Measurements from ENCODE around the gene CCN6.

Gene CCN6

DNA sequence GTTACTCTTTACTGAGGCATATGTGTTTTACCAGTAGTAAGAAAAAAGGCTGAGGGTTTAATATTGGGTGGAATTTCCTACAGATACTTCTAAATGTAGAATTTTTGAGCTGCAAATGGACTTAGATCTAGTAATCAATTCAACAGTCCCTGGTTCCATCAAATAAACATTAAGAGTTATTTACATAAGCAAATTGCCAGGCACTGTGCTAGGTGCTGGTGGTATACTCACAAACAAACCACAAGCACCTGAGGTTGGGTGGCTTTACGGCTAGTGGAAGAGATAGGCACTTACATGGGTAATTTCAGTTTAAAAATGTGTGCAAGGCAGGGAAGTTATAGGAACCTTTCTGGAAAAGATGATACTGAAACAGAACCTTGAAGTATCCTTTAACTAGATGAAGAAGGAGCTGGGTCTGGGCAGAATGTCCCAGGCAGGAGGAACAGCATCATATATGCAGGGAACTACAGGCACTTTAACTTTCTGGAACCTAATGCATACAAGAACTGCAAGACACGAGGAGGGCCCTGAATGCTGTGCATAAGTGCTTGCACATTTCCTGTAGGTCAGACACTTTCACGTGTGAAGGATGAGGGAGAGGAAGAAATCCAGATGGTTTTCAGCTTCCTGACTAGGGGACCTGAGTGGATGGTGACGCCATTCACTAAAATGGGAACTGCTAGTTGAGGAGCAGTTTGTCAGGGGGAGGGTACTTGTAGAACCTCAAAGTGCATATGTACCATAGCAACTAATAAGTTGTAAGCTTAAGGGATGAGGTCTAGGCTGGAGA, 4.5 kb downstream of the CCN6 start:
- DNase-seq (ENCODE audit: low read depth), result no peak
- no peak overlapping the region for H3K4me3 ChIP-seq (ENCODE audit: low read depth, low read length)
- no peak for TF ChIP-seq CTCF (IDR thresholded peaks at IDR 0.05; ENCODE audit: low read depth, low read length, missing control alignments)
- in situ Hi-C loops (cut with HindIII; ENCODE audit: low sequenced_read_pairs), result no loop called here

DNA sequence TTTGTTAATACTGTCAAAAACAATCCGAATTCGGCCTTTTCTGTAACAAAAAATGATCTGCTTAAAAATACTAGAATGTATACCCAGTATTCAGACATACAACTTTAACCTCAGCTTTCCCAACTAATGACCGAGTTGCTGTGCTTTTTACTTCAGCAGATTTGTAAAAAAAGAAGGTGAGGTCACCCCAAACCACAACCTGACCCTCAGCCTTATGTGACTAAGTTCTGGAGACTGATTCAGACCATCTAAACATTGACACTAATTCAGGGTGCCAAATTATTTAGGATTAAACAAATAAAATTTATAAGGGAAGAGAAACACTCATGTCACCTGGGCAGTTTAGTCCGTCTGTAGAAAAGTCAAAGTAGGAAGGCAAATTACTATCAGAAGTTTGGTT, 7.7 kb downstream of the CCN6 start:
- no peak for DNase-seq (ENCODE audit: low read depth)
- in situ Hi-C loops (cut with HindIII; ENCODE audit: low sequenced_read_pairs), result no loop called here
- TF ChIP-seq CTCF (IDR thresholded peaks at IDR 0.05; ENCODE audit: low read depth, low read length, missing control alignments), result no peak
- H3K4me3 ChIP-seq (ENCODE audit: low read depth, low read length), result no peak overlapping the region

DNA sequence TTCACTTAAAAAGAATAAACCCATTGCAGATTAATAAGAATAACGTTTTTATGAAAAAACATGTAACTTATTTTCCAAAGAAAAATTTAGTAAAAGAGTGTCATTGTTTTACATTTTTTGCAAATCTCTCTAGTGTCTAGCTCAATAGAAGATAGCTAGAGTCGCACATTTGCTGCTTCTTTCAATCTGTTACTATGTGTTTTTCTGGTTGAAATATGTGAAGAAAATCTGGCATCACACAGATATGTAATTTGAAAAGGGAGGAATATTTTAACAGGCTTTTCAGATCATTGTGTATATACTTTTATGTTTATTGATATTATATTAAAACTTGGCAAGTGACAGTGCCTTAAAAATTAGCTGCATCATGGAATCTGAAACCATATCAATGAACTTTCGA, 9.1 kb downstream of the CCN6 start:
- no peak for TF ChIP-seq CTCF (IDR thresholded peaks at IDR 0.05; ENCODE audit: low read depth, low read length, missing control alignments)
- in situ Hi-C loops (cut with HindIII; ENCODE audit: low sequenced_read_pairs), result no loop called here
- DNase-seq (ENCODE audit: low read depth), result no peak
- no peak overlapping the region for H3K4me3 ChIP-seq (ENCODE audit: low read depth, low read length)

DNA sequence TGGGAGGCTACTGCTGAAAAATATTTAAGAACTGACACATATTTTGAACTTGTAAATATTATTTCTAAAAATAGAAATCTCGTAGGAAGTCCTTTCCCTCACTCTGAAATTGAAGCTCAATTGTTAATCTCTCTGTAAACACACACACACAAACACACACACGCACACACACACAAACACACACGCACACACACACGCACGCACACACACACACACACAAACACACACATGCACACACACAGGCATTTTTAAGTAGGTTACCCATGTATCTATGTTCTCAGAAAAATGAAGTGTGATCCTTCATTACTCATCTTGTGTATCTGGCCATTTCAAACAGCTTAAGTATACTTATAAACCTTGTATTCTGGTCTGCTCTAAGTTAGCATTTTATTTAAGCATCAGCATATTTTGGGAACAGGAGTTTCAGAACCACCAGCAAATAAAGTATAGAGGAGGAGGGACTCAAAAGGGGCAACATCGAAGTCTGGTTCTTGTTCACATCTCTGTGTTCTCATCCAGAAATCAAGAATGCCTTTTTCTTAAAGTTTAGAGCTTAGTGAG, 11.6 kb downstream of the CCN6 start:
- in situ Hi-C loops (cut with HindIII; ENCODE audit: low sequenced_read_pairs), result no loop called here
- TF ChIP-seq CTCF (IDR thresholded peaks at IDR 0.05; ENCODE audit: low read depth, low read length, missing control alignments), result no peak
- no peak for DNase-seq (ENCODE audit: low read depth)

DNA sequence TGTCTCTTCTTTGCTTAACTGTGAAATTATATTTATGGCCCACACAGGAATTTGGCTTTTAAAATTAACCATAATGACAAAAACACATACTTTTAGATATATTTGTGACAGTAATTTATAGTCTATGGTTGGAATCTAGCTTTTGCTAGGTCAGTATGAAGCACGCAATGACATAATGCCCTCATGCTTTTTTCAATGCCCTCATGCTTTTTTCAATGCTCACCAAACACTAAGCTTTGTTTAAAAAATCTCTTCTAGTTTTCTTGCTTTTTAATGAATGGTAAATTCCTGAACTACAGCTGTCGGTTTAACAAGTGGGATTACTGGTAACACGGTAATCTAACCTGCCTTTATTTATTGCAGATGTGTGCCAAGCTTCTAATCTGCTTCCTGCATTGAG, 12.7 kb downstream of the CCN6 start:
- H3K4me3 ChIP-seq (ENCODE audit: low read depth, low read length), result no peak overlapping the region
- in situ Hi-C loops (cut with HindIII; ENCODE audit: low sequenced_read_pairs), result no loop called here
- no peak for TF ChIP-seq CTCF (IDR thresholded peaks at IDR 0.05; ENCODE audit: low read depth, low read length, missing control alignments)
- no peak for DNase-seq (ENCODE audit: low read depth)

More for the DNA sequence above, 11.6 kb downstream of the CCN6 start:
- H3K4me3 ChIP-seq (ENCODE audit: low read depth, low read length), result no peak overlapping the region

DNA sequence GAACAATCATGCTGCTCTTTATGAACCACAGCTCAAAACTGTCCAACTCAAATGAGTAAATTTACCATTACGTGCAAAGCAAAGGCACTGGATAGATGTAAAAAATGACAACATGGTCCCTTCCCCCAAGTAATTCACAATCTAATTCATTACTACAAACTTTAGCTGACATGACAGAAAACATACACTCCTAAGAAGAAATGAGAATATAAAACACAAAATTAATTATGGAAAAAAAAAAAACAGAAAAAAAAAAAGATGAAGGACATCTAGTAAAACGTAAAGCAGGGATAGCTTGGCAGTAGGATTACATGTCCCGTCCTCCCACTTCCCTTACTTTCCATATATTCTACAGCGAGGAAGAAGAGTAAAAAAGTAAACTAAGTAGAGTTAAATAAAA, 27.7 kb downstream of the CCN6 start:
- no peak overlapping the region for H3K4me3 ChIP-seq (ENCODE audit: low read depth, low read length)
- TF ChIP-seq CTCF (IDR thresholded peaks at IDR 0.05; ENCODE audit: low read depth, low read length, missing control alignments), result no peak
- in situ Hi-C loops (cut with HindIII; ENCODE audit: low sequenced_read_pairs), result no loop called here
- DNase-seq (ENCODE audit: low read depth), result no peak

Data from astrocyte of the cerebellum (primary cell).